GM18870 (cell line): ENCODE results near the gene TRIP13.

Experiments
- ATAC-seq: cut with Tn5 transposase; IDR thresholded peaks from one replicate; pipeline ENCODE4 v1.9.1; 2021; ENCODE audit warnings: moderate library complexity; ENCODE audit not compliant: unreplicated experiment

Gene TRIP13

DNA sequence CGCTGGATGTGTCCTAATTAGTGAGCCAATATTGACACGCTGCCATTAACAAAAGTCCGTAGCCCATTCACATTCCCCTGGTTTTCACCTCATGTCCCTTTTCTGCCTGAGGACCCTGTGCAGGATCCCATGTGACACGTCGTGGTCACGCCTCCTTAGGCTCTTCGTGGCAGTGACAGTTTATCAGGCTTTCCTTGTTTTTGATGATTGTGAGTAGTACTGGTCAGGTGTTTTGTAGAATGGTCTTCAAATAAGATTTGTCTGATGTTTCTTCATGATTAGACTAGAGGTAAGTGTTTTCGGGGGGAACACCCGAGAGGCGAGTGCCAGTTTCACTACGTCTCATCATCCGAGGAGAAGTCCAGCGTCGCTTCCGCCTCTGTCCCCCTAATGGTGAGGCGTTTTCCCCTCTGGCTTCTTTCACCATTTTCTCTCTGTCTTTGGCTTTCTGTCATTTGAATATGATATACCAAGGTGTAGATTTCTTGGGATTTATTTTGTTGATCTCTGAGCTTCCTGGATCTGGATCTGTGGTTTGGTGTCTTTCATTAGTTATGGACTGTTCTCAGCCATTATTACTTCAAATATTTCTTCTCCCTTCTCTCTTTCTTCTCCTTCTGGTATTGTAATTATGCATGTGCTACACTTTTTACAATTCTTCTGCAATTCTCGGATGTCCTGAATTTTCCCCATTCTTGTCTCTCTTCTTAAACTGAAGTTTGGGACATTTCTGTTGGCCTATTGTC lies 57.3 kb downstream of the TRIP13 start:
- ATAC-seq: no peak

DNA sequence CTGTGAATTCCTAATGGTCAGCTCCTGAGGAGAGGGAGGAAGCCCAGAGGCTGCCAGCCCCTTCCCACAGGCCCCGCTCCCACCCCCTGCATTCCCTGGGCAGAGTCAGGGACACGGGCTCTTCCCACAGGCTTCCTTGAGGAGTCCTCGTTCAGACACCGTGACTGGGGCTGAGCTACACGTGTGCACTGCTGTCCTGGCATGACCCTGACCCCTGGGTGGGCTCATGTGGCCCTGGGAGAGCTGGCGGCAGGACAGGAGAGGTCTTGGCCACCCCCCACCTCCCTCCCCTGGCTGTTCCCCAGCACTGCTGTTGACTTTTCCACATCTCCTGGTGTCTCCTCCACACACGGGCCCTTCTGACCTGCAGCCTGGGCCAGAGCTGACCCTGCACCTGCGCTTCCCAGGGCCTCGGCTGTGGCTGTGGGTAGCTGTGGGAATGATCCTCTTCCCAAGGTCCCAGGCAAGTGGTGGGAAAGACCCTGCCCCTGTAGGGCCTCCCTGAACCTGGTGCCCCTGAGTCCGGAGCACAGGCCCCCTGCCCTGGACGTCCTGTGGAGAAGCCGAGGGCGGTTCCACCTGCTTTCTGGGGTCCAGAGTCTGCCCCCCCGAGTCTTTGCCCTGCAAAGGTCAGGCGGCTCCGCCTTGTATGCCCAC lies 59.4 kb downstream of the TRIP13 start:
- ATAC-seq: no peak

DNA sequence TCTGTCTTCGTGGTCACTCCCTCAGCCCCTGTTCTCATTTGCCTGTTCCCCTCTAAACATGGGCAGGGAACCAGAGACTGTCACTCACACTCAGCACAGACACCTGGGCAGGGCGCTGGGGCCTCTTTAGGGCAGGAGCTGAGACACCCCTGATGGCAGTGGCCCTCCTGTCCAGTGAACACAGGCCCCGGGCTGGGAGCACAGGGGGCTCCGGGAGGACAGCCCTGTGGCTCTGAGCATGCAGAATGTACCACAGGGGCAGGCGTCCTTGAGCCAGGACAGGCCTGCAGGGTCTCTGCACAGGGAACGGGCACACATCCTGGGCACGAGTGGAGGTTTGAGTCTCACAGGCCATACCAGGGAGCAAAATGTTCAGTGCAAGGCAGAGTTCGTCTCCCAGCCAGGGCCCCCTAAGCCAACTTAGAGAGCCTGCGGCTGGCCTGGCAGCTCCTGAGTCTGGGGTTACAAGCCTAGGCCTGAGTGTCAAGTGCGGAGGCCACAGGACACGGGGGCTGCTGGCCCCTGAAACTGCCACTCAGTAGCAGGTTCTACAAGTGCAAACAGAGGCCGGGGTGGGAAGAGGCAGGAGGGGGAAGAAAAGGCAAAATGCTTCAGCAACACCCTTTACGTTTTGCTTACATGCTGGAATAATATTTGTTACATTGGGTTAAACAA lies 60.0 kb downstream of the TRIP13 start:
- ATAC-seq: no peak

GRCh38 chr5:953535-954449 lies 61.1 kb downstream of the TRIP13 start:
- ATAC-seq: no peak

GRCh38 chr5:955886-956761 lies 63.4 kb downstream of the TRIP13 start:
- no peak for ATAC-seq

GRCh38 chr5:956941-957747 lies 64.5 kb downstream of the TRIP13 start:
- peak; percentile 73 for ATAC-seq

DNA sequence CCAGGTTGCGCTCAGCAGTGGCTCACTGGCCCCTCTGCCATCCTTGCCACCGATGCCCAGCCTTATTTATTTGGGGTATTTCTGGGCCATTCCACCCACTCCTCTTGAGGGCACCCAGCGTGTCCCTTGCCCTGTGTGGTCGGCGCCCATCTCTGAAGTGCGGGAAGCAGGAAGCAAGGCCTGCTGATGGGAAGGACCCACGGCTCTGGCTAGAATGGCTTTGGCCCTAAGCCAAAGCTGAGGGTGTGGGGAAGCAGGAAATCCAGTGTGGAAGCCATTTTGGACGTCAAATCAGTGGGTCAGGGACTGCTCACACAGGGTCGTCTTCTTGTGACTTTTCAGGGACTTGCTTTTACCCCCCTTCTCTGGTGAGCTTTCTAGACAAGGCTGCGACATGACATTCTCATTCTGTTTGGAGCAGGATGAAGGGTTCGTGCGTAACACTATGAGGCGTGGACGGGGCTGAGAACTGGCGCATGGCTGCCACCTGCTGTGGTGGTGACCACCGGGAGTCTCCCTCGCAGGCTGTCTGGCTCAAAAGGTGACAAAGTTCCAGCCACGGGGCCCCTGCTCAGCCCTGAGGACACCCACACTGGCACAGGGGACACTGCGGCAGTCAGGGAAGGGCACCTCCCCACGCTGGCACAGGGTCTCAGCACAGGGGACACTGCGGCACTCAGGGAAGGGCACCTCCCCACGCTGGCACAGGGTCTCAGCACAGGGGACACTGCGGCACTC lies 65.2 kb downstream of the TRIP13 start:
- no peak for ATAC-seq

GRCh38 chr5:958701-959571 lies 66.3 kb downstream of the TRIP13 start:
- ATAC-seq: no peak

DNA sequence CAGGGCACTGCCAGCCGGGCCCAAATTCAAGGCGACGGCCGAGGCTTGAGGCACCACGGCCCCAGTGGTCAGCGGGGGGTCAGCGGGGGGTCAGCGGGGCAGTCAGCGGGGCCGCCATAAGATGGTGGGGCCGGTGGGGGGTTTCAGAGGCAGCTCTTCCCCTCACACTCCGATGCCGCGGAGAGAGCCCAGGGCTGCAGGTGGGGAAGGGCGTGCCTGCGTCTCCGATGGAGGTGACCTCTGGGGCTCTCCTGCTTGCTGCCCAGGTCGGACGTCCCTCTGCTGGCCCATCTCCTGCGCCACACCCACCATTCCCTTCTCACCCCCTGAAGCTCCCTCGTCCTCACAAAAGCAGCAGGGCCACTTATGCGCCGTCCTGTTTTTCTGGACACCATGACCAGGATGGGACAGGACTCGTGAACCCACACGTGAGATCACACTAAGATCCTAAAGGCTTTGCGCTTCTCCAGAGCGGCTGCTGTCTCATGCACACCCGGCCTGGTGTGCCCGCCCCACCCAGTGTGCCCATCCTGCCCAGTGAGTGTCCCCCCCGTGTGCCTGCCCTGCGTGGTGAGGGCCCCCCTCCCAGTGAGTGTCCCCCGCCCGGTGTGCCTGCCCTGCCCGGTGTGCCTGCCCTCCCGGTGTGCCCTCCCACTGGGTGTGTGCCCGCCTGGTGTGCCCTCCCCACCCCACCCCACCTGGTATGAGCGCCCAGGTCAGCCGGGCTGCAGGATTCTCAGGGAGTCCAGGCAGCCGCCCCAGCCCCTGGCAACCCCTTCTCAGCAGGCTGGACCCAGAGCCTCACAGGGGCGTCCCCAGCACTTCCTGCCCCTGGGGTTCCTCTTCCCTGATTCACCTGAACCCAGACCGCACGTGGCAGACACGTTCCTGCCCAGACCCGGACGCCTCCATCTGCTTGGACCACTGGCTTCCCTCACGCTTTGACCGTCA lies 67.2 kb downstream of the TRIP13 start:
- ATAC-seq: no peak

GRCh38 chr5:960551-960950 lies 67.9 kb downstream of the TRIP13 start:
- ATAC-seq: no peak

GRCh38 chr5:961002-961710 lies 68.5 kb downstream of the TRIP13 start:
- no peak for ATAC-seq

GRCh38 chr5:961711-962240 lies 69.1 kb downstream of the TRIP13 start:
- no peak for ATAC-seq

DNA sequence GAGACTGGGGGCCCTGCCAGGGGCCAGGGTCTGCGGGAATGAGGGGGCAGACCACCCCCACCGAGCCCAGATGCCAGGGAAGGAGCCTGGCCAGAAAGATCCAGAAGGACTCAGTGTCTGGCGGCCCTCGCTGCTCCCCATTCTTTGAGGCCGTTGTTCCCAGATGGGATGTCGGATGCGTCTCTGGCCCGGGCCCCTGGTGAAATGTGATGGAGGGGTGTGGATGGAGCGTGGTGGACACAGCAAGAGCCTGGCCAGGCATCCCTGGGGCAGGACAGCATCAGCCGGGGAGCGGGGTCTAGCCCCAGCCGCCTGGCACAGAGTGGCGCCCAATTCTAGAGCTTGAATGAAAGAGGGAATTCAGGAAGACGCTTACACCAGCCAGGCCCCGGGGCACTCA lies 69.7 kb downstream of the TRIP13 start:
- no peak for ATAC-seq

GRCh38 chr5:962801-963200 lies 70.1 kb downstream of the TRIP13 start:
- ATAC-seq: no peak

GRCh38 chr5:963310-963672 lies 70.6 kb downstream of the TRIP13 start:
- ATAC-seq: no peak
